Panc1 (cell line): Measurements from ENCODE around the gene RGS9.

Experiments used
- CTCF ChIP-seq: fragments of 450-650 bp; IDR thresholded peaks from 2 replicates; pipeline ENCODE4 v1.5.1; 2017; ENCODE audit warnings: mild to moderate bottlenecking
- POLR2AphosphoS5 ChIP-seq: IDR thresholded peaks from 2 replicates; pipeline ENCODE4 v1.6.1; 2012; ENCODE audit warnings: mild to moderate bottlenecking, low read depth, low read length, moderate library complexity
- REST ChIP-seq, 2 experiments: IDR thresholded peaks; 2 replicates each; pipeline ENCODE4 v1.6.1; 2011 to 2012; ENCODE audit warnings: low read depth in 2 of 2, control low read depth in 1 of 2, low read length in 1 of 2, mild to moderate bottlenecking in 1 of 2, moderate library complexity in 1 of 2; ENCODE audit not compliant: insufficient read depth in 1 of 2
- SIN3A ChIP-seq: IDR thresholded peaks from 2 replicates; pipeline ENCODE4 v1.6.1; 2012; ENCODE audit warnings: low read depth, mild to moderate bottlenecking, low read length, moderate library complexity, borderline replicate concordance; ENCODE audit not compliant: insufficient read depth

- TF ChIP-seq REST (IDR thresholded peaks at IDR 0.05; ENCODE audit: insufficient read depth in 1 of 2, low read depth in 2 of 2, low read length in 1 of 2) = no peak
- TF ChIP-seq CTCF = no peak
- no peak for TF ChIP-seq POLR2AphosphoS5
- no peak for TF ChIP-seq SIN3A
Measured at GRCh38 chr17:65270499-65271253, 133.5 kb downstream of the RGS9 start.
